ENCODE results near the gene RAB40B. TPM values are rescaled to one million over a fixed set of nuclear protein-coding genes. Genes with fewer than 3 reads are reported as not detected.

The RAB40B gene
- total and polyA plus RNA-seq, 12 donors = 4.1 to 33.3 (median 14.0) TPM

DNA sequence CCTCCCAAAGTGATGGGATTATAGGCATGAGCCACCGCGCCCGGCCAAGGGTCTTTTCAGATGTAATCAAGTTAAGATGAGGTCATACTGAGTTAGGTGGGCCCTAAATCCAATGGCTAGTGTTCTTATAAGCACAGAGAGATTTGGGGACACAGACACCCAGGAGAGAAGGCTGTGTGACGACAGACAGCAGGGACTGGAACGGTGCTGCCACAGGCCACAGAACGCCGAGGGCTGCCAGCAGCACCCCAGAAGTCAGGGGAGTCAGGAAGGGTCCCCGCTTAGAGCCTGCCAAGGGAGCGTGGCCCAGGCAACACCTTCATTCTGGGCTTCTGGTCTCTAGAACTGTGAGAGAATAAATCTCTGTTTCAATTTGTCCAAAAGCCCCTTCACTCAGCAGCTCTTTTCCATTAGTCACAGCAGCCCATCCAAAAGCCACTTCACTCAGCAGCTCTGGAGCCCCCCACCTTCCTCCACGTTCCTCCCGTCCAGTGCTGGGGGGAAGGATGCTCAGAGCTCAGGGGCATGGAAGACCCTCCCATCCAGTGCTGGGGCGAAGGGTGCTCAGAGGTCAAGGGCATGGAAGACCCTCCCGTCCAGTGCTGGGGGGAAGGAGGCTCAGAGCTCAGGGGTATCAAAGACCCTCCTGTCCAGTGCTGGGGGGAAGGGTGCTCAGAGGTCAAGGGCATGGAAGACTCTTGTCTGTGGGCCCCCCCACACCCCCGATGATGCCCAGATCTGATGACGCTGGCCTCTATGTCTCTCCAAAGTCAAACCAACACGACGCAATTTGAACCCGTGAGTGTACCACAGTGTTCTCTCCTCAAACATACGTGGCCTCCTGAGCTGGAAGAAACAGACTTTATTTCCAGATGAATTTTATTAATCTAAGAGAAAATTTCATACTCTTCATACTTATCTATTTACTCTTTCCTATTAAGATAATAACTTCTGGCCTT lies 11.9 kb downstream of the RAB40B start:
- Histone ChIP-seq H3K4me1 (replicated peaks in 1 of 2) (peaks cover 0 to 8% of the 10 kb centered on the region in 2 donors), H3K27ac (no peak overlapping the region), H3K9me3 (replicated peaks in 1 of 3) (no peaks in the 10 kb centered on the region), H3K36me3 (replicated peaks in 1 of 2) (no peaks in the 10 kb centered on the region), H3K4me3 (no peak overlapping the region), H3K27me3 (no peaks in the 10 kb centered on the region)
- intact Hi-C loops (cut with DNase I) = no loop called here
- WGBS, 4 donors = 92 to 96% (median 92%) methylated on average over 13 to 19 of the region's 19 CpGs
- TF ChIP-seq POLR2A (IDR thresholded peaks at IDR 0.05) = no peak
- TF ChIP-seq, protein P1, sequence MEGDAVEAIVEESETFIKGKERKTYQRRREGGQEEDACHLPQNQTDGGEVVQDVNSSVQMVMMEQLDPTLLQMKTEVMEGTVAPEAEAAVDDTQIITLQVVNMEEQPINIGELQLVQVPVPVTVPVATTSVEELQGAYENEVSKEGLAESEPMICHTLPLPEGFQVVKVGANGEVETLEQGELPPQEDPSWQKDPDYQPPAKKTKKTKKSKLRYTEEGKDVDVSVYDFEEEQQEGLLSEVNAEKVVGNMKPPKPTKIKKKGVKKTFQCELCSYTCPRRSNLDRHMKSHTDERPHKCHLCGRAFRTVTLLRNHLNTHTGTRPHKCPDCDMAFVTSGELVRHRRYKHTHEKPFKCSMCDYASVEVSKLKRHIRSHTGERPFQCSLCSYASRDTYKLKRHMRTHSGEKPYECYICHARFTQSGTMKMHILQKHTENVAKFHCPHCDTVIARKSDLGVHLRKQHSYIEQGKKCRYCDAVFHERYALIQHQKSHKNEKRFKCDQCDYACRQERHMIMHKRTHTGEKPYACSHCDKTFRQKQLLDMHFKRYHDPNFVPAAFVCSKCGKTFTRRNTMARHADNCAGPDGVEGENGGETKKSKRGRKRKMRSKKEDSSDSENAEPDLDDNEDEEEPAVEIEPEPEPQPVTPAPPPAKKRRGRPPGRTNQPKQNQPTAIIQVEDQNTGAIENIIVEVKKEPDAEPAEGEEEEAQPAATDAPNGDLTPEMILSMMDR (IDR thresholded peaks at IDR 0.05) = no peak
- peak in 1 of 7 donors; percentile 5 for DNase-seq

DNA sequence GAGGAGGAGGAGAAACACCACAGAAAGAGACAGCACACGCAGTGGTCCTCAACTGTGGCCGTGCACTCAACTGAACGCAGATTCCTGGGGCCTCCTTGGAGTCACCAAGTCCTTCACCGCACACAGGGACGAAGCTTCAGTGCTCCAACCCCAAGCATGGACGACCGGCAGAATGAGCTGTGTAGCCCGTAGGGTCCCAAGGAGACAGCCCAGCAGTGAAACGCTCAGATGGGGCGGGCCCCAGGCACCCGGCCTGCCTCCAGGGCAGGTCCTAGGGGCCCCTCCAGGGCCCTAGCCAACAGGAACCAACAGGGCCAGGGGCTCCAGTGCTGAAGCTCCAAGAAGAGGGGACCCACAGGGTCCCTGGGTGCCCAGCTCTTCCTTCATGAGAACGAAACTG lies 13.2 kb downstream of the RAB40B start:
- H3K4me3 ChIP-seq = no peak overlapping the region
- peaks cover 0 to 8% of the 10 kb centered on the region in 2 donors for H3K4me1 ChIP-seq (replicated peaks in 1 of 2)
- 93 to 99% (median 97%) methylated on average over 9 to 12 of the region's 12 CpGs for WGBS, 4 donors
- TF ChIP-seq, protein P1 (IDR thresholded peaks at IDR 0.05) = no peak
- no peak for TF ChIP-seq POLR2A (IDR thresholded peaks at IDR 0.05)
- intact Hi-C loops (cut with DNase I) = no loop called here
- no peak for DNase-seq
- no peak overlapping the region for H3K27ac ChIP-seq
- H3K9me3 ChIP-seq (replicated peaks in 1 of 3) = no peaks in the 10 kb centered on the region
- H3K27me3 ChIP-seq = no peaks in the 10 kb centered on the region
- no peaks in the 10 kb centered on the region for H3K36me3 ChIP-seq (replicated peaks in 1 of 2)

GRCh38 chr17:82684228-82684841 lies 14.2 kb downstream of the RAB40B start:
- no peaks in the 10 kb centered on the region for H3K27me3 ChIP-seq
- H3K36me3 ChIP-seq (replicated peaks in 1 of 2) = no peaks in the 10 kb centered on the region
- DNase-seq = no peak
- no peak overlapping the region for H3K27ac ChIP-seq
- H3K4me1 ChIP-seq (replicated peaks in 1 of 2) = peaks cover 0 to 8% of the 10 kb centered on the region in 2 donors
- no peaks in the 10 kb centered on the region for H3K9me3 ChIP-seq (replicated peaks in 1 of 3)
- no peak overlapping the region for H3K4me3 ChIP-seq
- WGBS, 4 donors = 88 to 92% (median 89%) methylated on average over 13 of the region's 13 CpGs
- intact Hi-C loops (cut with DNase I) = no loop called here
- TF ChIP-seq POLR2A (IDR thresholded peaks at IDR 0.05) = no peak
- TF ChIP-seq, protein P1 (IDR thresholded peaks at IDR 0.05) = no peak

DNA sequence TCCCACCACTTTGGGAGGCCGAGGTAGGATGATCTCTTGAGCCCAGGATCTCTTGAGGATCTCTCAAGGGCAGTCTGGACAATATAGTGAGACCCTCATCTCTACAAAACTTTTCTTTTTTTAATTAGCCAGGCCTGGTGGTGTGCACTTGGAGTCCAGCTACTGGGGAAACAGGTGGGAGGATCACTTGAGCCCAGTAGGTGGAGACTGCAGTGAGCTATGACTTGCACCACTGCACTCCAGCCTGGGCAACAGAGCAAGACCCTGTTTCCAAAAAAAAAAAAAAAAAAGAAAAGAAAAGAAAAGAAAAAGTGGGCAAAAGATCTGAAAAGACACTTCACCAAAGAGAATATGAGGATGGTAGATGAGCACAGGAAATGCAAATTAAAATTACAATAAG lies 15.0 kb downstream of the RAB40B start:
- no peak for DNase-seq
- Histone ChIP-seq H3K4me3 (no peak overlapping the region), H3K27me3 (no peaks in the 10 kb centered on the region), H3K9me3 (replicated peaks in 1 of 3) (no peaks in the 10 kb centered on the region), H3K4me1 (replicated peaks in 1 of 2) (peaks cover 0 to 8% of the 10 kb centered on the region in 2 donors), H3K27ac (no peak overlapping the region), H3K36me3 (replicated peaks in 1 of 2) (no peaks in the 10 kb centered on the region)
- whole genome bisulfite sequencing, 4 donors = 92 to 100% (median 95%) methylated on average over 1 of the region's 1 CpG
- intact Hi-C loops (cut with DNase I) = no loop called here
- TF ChIP-seq, protein P1 (IDR thresholded peaks at IDR 0.05) = no peak
- TF ChIP-seq POLR2A (IDR thresholded peaks at IDR 0.05) = no peak
